KMS-11 (cell line): Measurements from ENCODE around the gene CFB.

Source experiments
- H2AFZ ChIP-seq: fragments of 200-600 bp; sonication (generic); 2 replicates; pipeline ENCODE4 v1.6.1; 2016; ENCODE audit warnings: antibody characterized with exemption, mixed run types, low read depth
- H3K27ac ChIP-seq: fragments of 200-600 bp; sonication (generic); 2 replicates; pipeline ENCODE4 v1.6.1; 2016; ENCODE audit warnings: mild to moderate bottlenecking, mixed run types
- H3K27me3 ChIP-seq: fragments of 200-600 bp; sonication (generic); 2 replicates; pipeline ENCODE4 v1.6.1; 2017; ENCODE audit warnings: mild to moderate bottlenecking, low read depth, mixed run types, moderate library complexity; ENCODE audit not compliant: insufficient read depth
- H3K36me3 ChIP-seq: fragments of 200-600 bp; sonication (generic); 2 replicates; pipeline ENCODE4 v1.6.1; 2017; ENCODE audit warnings: mild to moderate bottlenecking, mixed run types; ENCODE audit not compliant: insufficient read depth
- H3K4me1 ChIP-seq: fragments of 200-600 bp; sonication (generic); 2 replicates; pipeline ENCODE4 v1.6.1; 2016; ENCODE audit warnings: mild to moderate bottlenecking, low read depth, mixed run types; ENCODE audit not compliant: poor library complexity, severe bottlenecking
- H3K4me2 ChIP-seq: fragments of 200-600 bp; sonication (generic); 2 replicates; pipeline ENCODE4 v1.7.0; 2016; ENCODE audit warnings: mild to moderate bottlenecking, mixed run types
- H3K4me3 ChIP-seq: fragments of 200-600 bp; sonication (generic); IDR thresholded peaks from 2 replicates; pipeline ENCODE4 v1.6.1; 2017; ENCODE audit warnings: low read depth, low read length, mixed read lengths; ENCODE audit not compliant: insufficient read depth
- H3K79me2 ChIP-seq: fragments of 200-600 bp; sonication (generic); 2 replicates; pipeline ENCODE4 v1.6.1; 2016; ENCODE audit warnings: low read depth, mixed run types; ENCODE audit not compliant: insufficient read depth
- H3K9ac ChIP-seq: fragments of 200-600 bp; sonication (generic); 2 replicates; pipeline ENCODE4 v1.6.1; 2016; ENCODE audit warnings: mild to moderate bottlenecking, mixed run types
- H4K20me1 ChIP-seq: fragments of 200-600 bp; sonication (generic); 2 replicates; pipeline ENCODE4 v1.6.1; 2016; ENCODE audit warnings: mild to moderate bottlenecking, mixed run types; ENCODE audit not compliant: insufficient read depth
- TF ChIP-seq, protein P1 (sequence below): fragments of 200-600 bp; sonication (generic); conservative IDR thresholded peaks from 2 replicates; pipeline ENCODE4 v1.6.1; 2017; ENCODE audit warnings: low read depth, mild to moderate bottlenecking, antibody characterized with exemption, low read length, moderate library complexity, mixed read lengths

CFB gene

DNA sequence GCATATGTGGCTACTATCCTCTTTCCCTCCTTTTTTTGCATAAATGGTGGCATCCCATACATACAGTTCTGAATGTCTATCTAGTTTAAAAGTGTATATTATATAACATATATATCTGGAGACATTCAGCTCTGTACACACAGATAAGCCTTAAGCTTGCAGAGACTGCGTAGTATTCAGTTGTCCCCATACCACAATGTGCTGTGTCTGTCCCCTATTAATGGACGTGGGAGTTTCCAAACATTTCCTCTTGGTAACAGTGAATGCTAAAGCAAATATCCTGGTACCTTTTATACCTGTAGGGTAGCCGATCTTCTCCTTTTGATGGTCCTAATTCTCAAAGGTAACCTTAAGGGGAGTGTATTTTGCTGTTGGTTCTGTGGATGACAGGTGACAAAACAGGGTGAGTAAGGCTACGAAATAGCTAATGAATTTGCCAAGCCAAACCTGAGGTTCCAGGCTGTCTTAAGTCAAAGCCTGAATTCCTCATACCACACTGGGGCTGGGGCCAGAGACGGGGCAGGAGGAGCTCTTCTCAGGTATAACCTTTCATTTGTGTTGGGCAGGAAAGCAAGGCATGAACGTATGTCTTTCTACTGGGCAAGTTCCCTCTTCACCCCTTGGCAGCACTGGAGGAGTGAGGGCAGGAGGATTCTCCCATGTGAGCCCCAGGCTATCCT lies 26.1 kb upstream of the CFB start:
- Histone ChIP-seq H3K9ac (no peak overlapping the region), H3K27me3 (no peaks in the 10 kb centered on the region; the same call in 1 of the 2 replicates), H2AFZ (no peak overlapping the region), H3K4me2 (no peak overlapping the region), H3K27ac (no peak overlapping the region), H3K79me2 (no peaks in the 10 kb centered on the region), H3K36me3 (no peaks in the 10 kb centered on the region), H3K4me3 (no peak overlapping the region), H4K20me1 (no peaks in the 10 kb centered on the region), H3K4me1 (no peaks in the 10 kb centered on the region)
- TF ChIP-seq, protein P1, sequence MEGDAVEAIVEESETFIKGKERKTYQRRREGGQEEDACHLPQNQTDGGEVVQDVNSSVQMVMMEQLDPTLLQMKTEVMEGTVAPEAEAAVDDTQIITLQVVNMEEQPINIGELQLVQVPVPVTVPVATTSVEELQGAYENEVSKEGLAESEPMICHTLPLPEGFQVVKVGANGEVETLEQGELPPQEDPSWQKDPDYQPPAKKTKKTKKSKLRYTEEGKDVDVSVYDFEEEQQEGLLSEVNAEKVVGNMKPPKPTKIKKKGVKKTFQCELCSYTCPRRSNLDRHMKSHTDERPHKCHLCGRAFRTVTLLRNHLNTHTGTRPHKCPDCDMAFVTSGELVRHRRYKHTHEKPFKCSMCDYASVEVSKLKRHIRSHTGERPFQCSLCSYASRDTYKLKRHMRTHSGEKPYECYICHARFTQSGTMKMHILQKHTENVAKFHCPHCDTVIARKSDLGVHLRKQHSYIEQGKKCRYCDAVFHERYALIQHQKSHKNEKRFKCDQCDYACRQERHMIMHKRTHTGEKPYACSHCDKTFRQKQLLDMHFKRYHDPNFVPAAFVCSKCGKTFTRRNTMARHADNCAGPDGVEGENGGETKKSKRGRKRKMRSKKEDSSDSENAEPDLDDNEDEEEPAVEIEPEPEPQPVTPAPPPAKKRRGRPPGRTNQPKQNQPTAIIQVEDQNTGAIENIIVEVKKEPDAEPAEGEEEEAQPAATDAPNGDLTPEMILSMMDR, result no peak

DNA sequence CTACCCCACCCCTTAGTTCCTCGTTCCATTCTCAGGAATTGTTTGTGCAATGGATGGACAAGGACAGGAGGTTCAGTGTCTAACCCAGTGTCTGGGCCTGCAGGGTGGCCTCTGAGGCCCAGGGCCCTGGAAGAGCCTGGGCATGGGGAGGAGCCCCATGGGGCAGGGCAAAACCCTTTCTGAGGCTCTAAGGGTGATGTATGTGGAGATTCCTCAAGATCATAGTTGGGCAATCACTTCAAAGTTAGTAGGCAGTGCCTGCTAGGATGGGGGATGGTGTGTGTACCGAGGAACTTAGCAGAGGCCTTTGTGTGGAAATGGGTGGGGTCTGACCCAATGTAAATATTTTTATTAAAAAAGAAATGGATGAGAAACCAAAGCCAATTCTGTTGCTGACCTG lies 25.1 kb upstream of the CFB start:
- Histone ChIP-seq H3K27me3 (no peaks in the 10 kb centered on the region; the same call in 1 of the 2 replicates), H3K4me1 (no peaks in the 10 kb centered on the region), H3K9ac (no peak overlapping the region), H3K4me3 (no peak overlapping the region), H3K4me2 (no peak overlapping the region), H3K79me2 (no peaks in the 10 kb centered on the region), H3K27ac (no peak overlapping the region), H2AFZ (no peak overlapping the region), H4K20me1 (no peaks in the 10 kb centered on the region), H3K36me3 (no peaks in the 10 kb centered on the region)
- TF ChIP-seq, protein P1, result no peak

DNA sequence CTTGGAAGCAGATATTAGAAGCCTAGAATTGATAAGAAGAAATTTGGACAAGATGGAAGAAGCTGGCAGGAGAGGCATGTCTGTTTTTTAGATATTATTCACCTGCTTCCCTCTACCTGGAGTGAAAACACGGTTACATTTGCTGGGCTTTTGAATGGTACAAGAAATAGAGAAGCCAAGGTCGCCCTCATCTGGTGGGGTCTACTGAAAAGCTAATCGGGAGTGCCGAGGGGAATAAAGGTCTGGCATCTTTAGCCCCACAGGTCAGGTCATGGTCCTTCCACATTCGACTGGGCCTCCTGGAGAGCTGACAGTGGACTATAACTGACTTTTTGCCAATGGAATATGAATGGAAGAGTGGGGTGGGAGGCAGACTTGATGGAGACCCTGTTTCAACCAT lies 23.0 kb upstream of the CFB start:
- H3K27me3 ChIP-seq, result no peaks in the 10 kb centered on the region; the same call in 1 of the 2 replicates
- no peaks in the 10 kb centered on the region for H3K36me3 ChIP-seq
- TF ChIP-seq, protein P1, result no peak
- no peak overlapping the region for H3K4me3 ChIP-seq
- H3K4me1 ChIP-seq, result no peaks in the 10 kb centered on the region
- H3K79me2 ChIP-seq, result no peaks in the 10 kb centered on the region
- no peak overlapping the region for H3K4me2 ChIP-seq
- H2AFZ ChIP-seq, result no peak overlapping the region
- H4K20me1 ChIP-seq, result no peaks in the 10 kb centered on the region
- H3K27ac ChIP-seq, result no peak overlapping the region
- no peak overlapping the region for H3K9ac ChIP-seq

DNA sequence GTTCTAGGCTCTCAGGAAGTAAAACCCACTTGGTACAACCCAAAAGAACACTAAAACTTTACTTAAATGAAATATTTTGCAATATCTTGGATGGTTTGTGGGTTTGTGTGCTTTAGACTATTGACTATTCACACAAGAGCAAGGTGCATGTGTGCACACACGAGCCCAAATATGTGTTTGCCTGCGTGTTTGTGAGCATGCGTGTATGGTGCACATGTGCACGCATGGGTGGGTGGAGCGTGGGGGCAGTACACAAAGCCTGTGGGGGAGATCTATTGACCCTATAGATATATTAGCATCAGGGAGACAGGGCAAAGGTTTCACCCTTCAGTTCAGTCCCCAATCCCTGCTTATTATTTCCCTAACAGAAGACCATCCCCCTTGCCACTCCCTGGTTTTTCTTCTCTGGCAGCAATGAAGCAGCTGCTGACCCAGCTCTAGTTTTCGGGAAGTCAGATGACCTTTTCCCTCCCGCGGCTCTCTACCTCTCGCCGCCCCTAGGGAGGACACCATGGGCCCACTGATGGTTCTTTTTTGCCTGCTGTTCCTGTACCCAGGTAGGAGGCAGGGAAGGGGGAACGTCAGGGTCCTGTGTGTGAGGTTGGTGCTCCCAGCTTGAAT lies 18.5 kb upstream of the CFB start, which contains the start of gene C2:
Gene C2 (plus strand): TSS at position 476 of the 621 bp plus-strand sequence. CDS start 36 bp downstream, at position 512.
- TF ChIP-seq, protein P1, result no peak
- H3K4me2 ChIP-seq, result no peak within 1 kb of the TSS

More for the DNA sequence above, 18.5 kb upstream of the CFB start, which contains the start of gene C2:
- Histone ChIP-seq H3K4me1 (no peaks in the 10 kb centered on the region), H3K27ac (no peak within 1 kb of the TSS), H4K20me1 (no peaks in the 10 kb centered on the region), H3K36me3 (no peaks in the 10 kb centered on the region), H3K27me3 (no peaks in the 10 kb centered on the region; the same call in 1 of the 2 replicates), H3K9ac (no peak within 1 kb of the TSS), H3K79me2 (no peaks in the 10 kb centered on the region), H3K4me3 (no peak within 1 kb of the TSS), H2AFZ (no peak within 1 kb of the TSS)
